H54 (cell line): Measurements from ENCODE around the gene FKBP2.
"Not testable (repeated sequence)": the region's sequence is repeated elsewhere in the genome, so short reads cannot be mapped to it uniquely, and the experiment has no call there.

ENCODE experiments used
- DNase-seq: peaks from one replicate; pipeline ENCODE4 v3.0.0; 2011; ENCODE audit warnings: low spot score, mixed read lengths; ENCODE audit not compliant: insufficient read length
- FAIRE-seq: peaks from 3 replicates; lab custom pipeline; 2011; peaks lifted over from hg19 to GRCh38; lab: Jason Lieb, UNC
- POLR2A ChIP-seq: IDR thresholded peaks from 2 replicates; pipeline ENCODE4 v1.6.1; 2011; ENCODE audit warnings: low read depth, mild to moderate bottlenecking, low read length

Gene FKBP2

DNA sequence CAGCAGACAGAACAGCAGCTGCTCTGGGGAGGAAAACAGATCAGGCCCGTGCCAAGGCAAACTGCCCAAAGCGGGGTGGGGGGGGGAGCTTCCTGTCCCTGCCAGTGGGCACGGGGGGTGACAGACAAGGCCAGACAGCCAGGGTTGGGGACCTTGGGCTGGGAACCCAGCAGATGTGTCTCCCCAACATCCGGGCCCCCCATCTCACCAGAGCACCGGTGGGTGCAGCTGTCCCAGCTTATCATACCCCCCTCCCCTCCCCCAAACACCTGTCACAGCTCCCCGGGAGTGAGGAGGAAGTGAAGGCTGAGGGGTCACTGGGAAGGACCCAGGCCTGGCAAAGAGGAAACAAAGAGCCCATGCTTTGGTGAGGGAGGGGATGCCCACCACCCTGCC, 4.5 kb downstream of the FKBP2 start:
- FAIRE-seq (no peak), DNase-seq (no peak)
- 0 out of 2 replicates have a peak, but pooled peaks have one; percentile 7 for TF ChIP-seq POLR2A

DNA sequence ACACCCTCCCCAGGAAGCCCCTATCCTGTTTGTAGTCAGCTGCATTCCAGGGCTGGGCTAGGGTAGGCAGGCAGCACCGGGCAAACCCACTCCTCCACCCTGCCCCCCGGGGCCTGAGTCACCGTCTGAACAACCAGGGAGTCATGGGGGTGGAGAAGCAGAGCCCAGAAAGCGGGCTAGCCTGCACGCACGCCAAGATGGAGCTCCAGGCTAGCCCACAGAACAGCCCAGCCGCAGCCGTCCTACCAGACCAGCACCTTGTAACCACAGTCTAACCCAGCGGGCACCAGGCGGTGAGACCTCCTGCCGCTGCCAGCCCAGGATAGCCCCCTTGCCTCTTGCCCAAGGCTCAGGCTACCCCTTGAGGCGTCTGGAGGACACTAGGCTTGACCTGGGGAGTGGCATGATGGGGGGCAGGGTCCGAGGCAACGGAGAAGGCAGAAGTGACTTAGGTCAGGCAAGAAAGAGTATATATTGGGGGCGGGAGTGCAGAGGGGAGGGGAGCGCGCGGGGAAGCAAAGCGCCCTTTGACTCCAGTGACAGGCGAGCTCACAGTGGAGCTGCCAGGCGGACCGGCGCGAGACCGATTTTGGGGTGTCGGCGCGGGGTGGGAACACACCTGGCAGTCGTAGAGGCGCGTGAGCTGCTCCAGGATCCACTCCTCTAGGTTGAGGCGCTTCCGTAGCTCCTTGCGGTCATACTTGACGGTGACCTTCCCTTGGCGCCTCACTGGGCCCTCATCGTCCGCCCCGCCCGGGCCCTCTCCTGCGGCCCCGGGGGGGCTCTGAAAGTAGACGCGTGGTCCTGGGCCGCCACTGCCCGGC, 5.1 kb downstream of the FKBP2 start:
- FAIRE-seq (no peak), DNase-seq (no peak)
- peak; percentile 94 for TF ChIP-seq POLR2A

DNA sequence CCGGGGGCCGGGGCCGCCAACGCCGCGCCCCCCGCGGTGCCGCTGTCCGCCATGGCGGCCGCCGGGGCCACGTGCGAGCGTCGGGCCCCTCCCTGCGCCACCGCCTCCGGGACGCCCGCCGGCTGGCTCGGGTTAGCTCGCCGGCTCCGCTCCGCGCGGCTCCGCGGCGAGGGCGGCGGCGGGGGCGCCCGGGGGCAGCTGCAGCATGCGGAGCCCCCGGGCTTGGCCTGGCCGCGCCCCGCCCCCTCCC, 5.7 kb downstream of the FKBP2 start:
- not testable (repeated sequence) for FAIRE-seq

DNA sequence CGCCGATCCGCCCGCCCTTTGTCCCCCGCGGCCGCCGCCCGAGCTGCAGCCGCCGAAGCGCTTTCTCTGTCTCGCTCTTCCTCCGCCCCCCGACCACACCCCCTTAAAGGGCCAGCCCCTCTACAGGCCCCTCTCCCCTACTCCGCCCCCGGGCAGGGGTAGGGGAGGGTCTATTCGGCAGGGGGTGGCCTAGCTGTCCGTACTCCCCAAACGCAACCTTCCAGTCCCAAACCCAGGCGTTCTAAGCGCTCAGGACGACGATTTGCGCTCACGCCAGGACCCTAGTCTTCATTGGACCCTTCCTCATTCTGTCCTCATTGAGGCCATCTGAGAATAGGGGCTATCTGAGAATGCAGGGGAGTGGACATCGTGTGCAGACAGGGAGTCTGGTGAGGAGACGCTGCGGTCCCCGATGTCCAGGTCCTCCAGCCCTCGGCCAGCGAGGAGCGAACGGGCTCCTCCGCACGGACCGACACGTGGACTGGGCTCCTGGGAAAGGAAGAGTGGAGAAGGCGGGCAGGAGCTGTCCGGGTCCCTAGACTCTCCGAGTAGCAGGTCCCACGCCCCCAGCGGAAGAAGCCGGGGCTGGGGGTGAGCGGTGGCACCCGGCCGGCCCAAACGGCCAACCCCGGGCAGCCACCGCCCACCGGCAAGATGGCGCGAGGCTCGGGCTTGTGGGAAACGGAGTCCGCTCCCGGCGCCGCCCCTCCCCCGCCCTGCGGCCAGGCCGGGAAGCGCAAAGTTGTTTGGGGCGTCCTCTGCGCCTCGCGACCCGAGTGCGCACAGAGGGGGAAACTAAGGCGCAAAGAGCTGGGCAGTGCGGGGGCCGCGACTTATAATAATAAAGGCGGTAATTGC, 6.2 kb downstream of the FKBP2 start, which contains the start of gene PPP1R14B:
Gene PPP1R14B (minus strand): TSS at position 73 of the 858 bp plus-strand sequence. CDS start 270 bp downstream, outside the sequence.
- no peak; the same call in 1 of the 2 replicates for TF ChIP-seq POLR2A
- DNase-seq (no peak), FAIRE-seq (no peak)

More for the DNA sequence above, 5.7 kb downstream of the FKBP2 start:
- DNase-seq: not testable (repeated sequence)

DNA sequence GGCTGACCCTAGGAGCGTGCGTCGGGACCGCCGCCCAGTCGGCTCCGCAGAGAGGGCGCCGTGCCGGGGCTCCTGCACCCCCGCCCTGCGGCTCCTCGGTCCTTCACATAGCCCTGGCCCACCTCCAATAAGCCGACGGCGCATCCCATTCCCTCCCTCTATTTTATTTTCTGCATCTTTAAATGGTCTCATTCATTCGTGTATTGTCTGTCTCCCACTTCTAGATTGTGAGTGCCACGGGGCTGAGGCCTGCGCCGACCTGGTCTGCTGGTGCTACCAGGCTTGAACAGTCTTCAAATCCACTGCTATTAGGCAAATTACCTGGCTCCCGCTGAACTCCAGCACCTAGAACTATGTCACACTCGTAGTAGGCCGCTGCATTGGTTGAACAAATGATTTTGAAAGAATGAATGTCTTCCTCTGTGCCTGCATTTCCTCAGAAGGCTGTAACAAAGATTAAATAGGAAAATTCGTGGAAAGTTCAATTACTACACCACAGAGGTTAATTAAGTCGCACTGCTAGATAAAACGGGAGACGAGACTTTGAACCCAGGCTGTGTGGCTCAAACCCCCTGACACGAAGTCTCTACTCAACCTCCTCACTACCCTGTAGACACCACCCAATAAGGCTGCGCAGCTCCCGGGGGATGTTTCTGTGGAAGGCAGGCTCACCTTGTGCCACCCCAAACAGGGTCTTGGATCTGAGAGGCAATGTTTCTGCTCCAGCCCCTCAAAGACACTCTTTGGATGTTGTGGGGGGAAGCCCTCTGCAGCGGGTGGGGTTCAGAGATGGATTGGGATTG, 7.0 kb downstream of the FKBP2 start:
- TF ChIP-seq POLR2A: no peak
- no peak for DNase-seq
- FAIRE-seq: no peak

DNA sequence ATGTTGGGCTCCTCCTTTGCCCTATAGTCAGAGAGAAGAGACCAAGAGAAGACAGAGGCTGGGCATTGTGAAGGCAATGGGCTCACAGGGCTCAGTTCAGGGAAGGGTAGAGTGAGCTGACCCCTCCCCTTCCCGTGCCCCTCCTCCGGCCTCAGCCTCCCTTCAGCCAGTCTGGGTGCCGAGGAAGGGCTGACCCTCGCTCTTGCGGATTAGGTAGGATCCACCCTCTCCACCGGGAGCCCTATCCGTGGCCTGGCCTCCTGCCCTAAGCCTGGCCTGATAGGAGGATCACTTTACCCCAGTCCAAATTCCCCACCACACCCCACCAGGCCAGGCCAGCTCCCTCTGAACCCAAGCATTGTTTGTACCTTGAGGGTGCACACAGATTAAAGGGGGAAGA, 7.7 kb downstream of the FKBP2 start:
- no peak for DNase-seq
- no peak for FAIRE-seq
- no peak for TF ChIP-seq POLR2A

DNA sequence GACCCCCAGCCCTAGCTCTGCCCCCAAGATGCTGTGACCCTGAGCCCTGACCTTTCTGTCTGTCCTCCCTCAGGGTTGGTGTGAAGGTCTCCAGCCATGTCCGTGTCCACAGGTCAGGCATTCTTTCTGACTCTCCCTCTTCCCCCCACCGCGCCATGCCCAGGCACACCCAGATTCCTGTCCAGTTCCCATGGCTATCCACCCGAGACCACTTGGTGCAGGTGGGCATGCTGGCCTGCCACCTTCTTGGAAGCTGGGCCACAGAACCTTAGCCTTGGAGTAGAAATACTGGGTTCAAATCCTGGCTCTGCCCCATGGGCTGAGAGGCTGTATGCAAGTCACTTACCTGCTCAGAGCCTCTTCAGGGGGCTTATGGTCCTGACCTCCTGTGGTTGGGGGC, 8.1 kb downstream of the FKBP2 start:
- no peak for TF ChIP-seq POLR2A
- DNase-seq (no peak), FAIRE-seq (no peak)

DNA sequence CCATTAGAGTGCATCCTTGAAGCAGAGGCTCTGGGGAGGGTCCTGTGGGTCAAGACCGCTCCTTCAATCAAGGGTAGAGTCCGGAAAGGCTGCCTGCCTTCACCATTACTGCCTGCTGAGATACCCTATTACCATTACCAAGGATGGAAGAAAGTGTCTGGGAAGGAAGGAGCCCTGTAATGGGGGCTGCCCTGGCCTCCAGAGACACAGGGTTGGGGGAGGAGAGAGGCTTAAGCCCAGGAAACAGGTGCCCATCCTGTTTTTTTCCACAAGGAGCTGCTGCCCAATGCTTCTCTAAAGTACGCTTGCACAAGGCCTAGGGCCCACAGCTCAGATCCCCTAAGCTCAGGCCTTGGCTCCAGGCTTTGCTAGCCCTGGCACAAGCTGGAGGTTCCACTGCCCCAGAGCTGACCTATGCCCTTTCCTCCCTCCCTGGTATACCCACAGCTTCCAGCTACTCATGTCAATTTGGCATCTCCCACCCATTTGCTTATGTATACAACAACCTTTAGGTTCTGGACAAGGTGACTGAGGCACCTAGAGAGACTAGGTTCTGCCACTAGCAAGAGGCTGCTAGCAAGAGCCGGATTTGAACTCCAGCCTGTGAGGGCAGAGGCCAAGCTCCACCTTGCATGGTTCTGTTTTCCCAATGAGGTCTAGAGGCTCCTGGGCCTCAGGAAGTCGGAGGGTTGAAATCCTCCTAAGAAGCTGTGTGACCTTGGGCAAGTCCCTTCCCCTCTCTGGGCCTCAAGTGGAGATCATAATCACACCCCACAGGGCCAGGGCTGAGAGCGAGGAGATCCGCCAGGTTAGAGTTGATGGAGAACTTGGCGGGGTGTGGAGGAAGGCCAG, 8.9 kb downstream of the FKBP2 start:
- no peak for DNase-seq
- FAIRE-seq: no peak
- TF ChIP-seq POLR2A: no peak

DNA sequence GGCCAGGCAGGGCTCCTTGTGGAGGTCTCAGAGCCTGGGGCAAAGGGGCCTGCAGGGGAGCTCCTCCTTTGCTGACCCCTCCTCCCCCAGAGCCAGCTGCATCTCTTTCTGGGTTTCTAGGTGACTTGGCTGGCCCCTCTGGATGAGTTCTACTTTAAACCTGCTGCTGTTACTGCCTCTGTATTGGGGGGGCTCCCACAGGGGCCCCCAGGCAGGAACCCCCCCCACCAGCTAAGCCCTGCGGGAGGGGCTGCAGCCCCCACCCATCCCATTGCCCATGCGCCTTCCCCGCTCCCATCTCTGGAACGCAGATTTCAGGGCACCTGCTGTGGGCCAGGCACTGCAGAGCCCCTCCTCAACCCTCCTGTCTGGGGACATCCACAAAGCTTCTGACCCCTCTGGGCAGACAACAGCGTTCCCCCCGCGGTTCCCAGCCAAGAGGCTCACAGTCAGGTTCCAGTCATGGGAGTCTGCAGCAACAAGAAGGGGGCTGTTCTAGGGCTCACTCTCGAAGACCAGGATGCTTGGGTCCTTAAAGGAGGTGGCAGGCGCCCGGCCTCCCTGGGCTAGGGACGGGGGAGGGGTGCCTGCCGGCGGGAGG, 9.6 kb downstream of the FKBP2 start:
- FAIRE-seq (no peak), DNase-seq (no peak)

DNA sequence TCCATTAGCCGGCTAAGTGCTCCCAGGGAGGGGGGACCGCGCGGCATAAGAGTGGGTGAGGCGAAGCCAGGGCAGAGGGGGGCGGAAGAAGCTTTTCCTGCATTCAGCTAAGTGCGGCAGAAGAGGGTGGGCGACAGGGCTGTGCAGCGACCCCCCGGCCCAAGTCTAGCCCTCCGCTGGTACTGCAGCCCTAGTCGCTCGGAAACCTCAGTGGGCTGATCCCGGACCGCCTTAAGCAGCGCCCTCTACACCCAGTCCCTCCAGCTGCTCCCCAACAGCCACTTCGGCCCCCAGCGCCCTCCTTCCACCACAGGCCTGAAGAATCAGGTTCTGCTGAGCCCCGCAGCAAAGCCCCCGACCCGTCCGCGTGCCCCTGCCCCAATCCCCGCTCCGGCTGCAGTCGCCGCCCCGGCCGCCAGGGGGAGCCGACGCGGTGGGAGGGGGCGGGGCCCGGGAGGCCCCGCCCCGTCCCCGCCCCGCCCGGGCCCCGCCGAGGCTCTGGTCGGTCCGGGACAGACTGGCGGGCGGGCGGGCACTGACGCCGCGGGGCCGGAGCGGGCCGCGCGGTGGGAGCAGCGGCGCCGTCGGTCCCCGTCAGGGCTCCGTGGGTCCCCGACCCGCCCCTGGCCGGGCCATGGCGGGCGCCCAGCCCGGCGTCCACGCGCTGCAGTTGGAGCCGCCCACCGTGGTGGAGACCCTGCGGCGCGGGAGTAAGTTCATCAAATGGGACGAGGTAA, 10.3 kb downstream of the FKBP2 start, which contains the start of gene PLCB3:
Gene PLCB3 (plus strand): TSS at position 515 of the 737 bp plus-strand sequence. CDS start 120 bp downstream, at position 635.
- peak; percentile 91 for TF ChIP-seq POLR2A
- DNase-seq: no peak
- no peak for FAIRE-seq

More for the DNA sequence above, 9.6 kb downstream of the FKBP2 start:
- peak; percentile 9; the same call in 1 of the 2 replicates for TF ChIP-seq POLR2A

DNA sequence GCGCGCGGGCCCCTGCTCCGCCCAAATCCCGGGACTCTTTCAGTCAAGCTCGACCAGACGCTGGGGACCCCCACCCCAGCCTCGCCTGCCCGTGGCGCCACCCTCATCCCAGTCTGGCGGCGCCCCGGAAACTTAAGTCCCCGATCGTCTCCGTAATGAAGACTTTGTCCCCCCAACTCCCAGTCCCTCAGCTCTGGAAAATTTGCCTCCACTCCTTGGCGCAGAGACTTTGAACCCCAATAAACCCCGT, 10.8 kb downstream of the FKBP2 start:
- DNase-seq (no peak), FAIRE-seq (no peak)
- TF ChIP-seq POLR2A: no peak
